ENCODE data around the gene CHST11. TPM values are rescaled to one million over a fixed set of nuclear protein-coding genes. Genes with fewer than 3 reads are reported as not detected.

CHST11 gene
- total and polyA plus RNA-seq, 10 of the 15 experiments (the other 5 are each of a cell fraction or from before 2014, with no cell fraction given): 1.9 to 38.1 (median 17.2) TPM

DNA sequence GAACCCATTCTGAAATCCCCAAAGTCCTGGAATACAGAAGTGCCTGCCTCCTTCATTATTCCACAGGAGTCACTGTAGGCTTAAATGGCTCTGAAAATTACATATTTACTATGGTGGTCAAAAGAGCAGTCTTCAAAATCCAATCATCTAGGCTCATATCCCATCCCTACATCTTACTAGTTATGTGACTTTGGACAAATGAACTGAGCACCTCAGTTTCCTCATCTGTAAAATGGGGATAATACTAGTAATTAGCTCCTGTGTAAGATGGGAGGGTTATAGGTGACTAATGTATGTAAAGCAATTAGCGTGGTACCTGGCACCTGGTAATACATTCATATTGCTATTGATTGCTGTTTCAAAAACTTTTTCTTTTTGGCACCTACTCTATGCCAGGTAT is 243.6 kb downstream of the CHST11 start:
- ChIA-PET CTCF (no interaction called here), POLR2A (interaction anchor here (0.5 to 0.7 kb wide), 2 partner anchors 74 to 284 kb away, joined by 3 read pairs; no protein-coding TSS in a partner anchor), RAD21 (ENCODE audit: unreplicated experiment) (interaction anchor here (1.0 to 1.2 kb wide), 2 partner anchors 19 to 50 kb away, joined by 3 read pairs; no protein-coding TSS in a partner anchor), SMC1A (ENCODE audit: uncharacterized antibody, unreplicated experiment) (interaction anchor here (1.1 to 2.3 kb wide), 6 partner anchors 12 to 319 kb away, joined by 3 to 13 read pairs (median 4); no protein-coding TSS in a partner anchor)
- FAIRE-seq (no peak), ATAC-seq (no peak), DNase-seq (ENCODE audit: low read depth, low spot score) (no peak)
- no peaks in the 10 kb centered on the region for H3K9me3 ChIP-seq (replicated peaks; ENCODE audit: control insufficient read depth, insufficient read depth, low read length)
- 96% methylated on average over 1 of the region's 1 CpG for WGBS (ENCODE audit: insufficient coverage, insufficient replicate concordance, low lambda C conversion rate, missing lambda C conversion rate)
- peaks cover 0 to 9% of the 10 kb centered on the region in 2 experiments; a peak in 2 of 4 replicates for H3K36me3 ChIP-seq (ENCODE audit: control insufficient read depth in 2 of 2, insufficient read depth in 2 of 2, low read length in 1 of 2)
- in situ Hi-C loops (cut with MboI): no loop called here
- no peak overlapping the region for H3K27ac ChIP-seq (ENCODE audit: control insufficient read depth, insufficient read depth)
- peaks cover 3% of the 10 kb centered on the region; the same call in 1 of the 2 replicates for H3K79me2 ChIP-seq (ENCODE audit: control insufficient read depth, insufficient read depth, low read length)
- H3K4me3 ChIP-seq: no peak overlapping the region
- no TSS peak for BruUV-seq (replicated peaks)
- H4K20me1 ChIP-seq (ENCODE audit: control insufficient read depth, insufficient read depth): no peaks in the 10 kb centered on the region
- H3K9ac ChIP-seq (ENCODE audit: control insufficient read depth, insufficient read depth, low read length): no peak overlapping the region
- no peak overlapping the region for H3K4me2 ChIP-seq (ENCODE audit: control insufficient read depth, insufficient read depth)
- H3K4me1 ChIP-seq (ENCODE audit: control insufficient read depth, insufficient read depth, low read length): peaks cover 6% of the 10 kb centered on the region
- no peak overlapping the region for H2AFZ ChIP-seq (ENCODE audit: control insufficient read depth, low read depth, low read length)
- no peaks in the 10 kb centered on the region for H3K27me3 ChIP-seq (replicated peaks in 1 of 2; ENCODE audit: control insufficient read depth in 2 of 2, insufficient read depth in 2 of 2, low read length in 1 of 2)
- intact Hi-C loops (cut with micrococcal nuclease; ENCODE audit: unreplicated experiment): no loop called here
- no peak for TF ChIP-seq NR2C1 (IDR thresholded peaks at IDR 0.05)
- TF ChIP-seq HDAC6 (IDR thresholded peaks at IDR 0.05; ENCODE audit: unreplicated experiment): no peak
- TF ChIP-seq ZNF207 (IDR thresholded peaks at IDR 0.05; ENCODE audit: borderline replicate concordance): no peak
- TF ChIP-seq BRCA1 (IDR thresholded peaks at IDR 0.05; ENCODE audit: low read depth, low read length): no peak
- TF ChIP-seq, protein P1, sequence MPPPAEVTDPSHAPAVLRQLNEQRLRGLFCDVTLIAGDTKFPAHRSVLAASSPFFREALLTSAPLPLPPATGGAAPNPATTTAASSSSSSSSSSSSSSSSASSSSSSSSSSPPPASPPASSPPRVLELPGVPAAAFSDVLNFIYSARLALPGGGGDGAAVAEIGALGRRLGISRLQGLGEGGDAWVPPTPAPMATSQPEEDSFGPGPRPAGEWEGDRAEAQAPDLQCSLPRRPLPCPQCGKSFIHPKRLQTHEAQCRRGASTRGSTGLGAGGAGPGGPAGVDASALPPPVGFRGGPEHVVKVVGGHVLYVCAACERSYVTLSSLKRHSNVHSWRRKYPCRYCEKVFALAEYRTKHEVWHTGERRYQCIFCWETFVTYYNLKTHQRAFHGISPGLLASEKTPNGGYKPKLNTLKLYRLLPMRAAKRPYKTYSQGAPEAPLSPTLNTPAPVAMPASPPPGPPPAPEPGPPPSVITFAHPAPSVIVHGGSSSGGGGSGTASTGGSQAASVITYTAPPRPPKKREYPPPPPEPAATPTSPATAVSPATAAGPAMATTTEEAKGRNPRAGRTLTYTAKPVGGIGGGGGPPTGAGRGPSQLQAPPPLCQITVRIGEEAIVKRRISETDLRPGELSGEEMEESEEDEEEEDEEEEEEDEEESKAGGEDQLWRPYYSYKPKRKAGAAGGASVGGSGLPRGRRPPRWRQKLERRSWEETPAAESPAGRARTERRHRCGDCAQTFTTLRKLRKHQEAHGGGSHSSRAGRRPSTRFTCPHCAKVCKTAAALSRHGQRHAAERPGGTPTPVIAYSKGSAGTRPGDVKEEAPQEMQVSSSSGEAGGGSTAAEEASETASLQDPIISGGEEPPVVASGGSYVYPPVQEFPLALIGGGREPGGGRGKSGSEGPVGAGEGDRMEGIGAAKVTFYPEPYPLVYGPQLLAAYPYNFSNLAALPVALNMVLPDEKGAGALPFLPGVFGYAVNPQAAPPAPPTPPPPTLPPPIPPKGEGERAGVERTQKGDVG (CRISPR knock-in tag; IDR thresholded peaks at IDR 0.05): no peak
- TF ChIP-seq BMI1 (IDR thresholded peaks at IDR 0.05; ENCODE audit: borderline replicate concordance): no peak
- no peak for TF ChIP-seq SUPT20H (IDR thresholded peaks at IDR 0.05; ENCODE audit: borderline replicate concordance, control insufficient read depth, low read depth, low read length)
- TF ChIP-seq ZZZ3 (IDR thresholded peaks at IDR 0.05; ENCODE audit: control insufficient read depth, insufficient read length, low read depth): no peak
- no peak for TF ChIP-seq CREB1 (IDR thresholded peaks at IDR 0.05; ENCODE audit: low read depth)
- TF ChIP-seq, protein P2, sequence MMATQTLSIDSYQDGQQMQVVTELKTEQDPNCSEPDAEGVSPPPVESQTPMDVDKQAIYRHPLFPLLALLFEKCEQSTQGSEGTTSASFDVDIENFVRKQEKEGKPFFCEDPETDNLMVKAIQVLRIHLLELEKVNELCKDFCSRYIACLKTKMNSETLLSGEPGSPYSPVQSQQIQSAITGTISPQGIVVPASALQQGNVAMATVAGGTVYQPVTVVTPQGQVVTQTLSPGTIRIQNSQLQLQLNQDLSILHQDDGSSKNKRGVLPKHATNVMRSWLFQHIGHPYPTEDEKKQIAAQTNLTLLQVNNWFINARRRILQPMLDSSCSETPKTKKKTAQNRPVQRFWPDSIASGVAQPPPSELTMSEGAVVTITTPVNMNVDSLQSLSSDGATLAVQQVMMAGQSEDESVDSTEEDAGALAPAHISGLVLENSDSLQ (IDR thresholded peaks at IDR 0.05): no peak
- TF ChIP-seq TAF1 (IDR thresholded peaks at IDR 0.05; ENCODE audit: borderline replicate concordance, low read depth, low read length): no peak
- no peak for TF ChIP-seq ZBTB40 (IDR thresholded peaks at IDR 0.05; ENCODE audit: borderline replicate concordance)
- TF ChIP-seq EZH2 (IDR thresholded peaks at IDR 0.05; ENCODE audit: borderline replicate concordance, control insufficient read depth, low read depth, low read length): no peak
- TF ChIP-seq ZNF384 (IDR thresholded peaks at IDR 0.05; ENCODE audit: borderline replicate concordance, low read depth, low read length): no peak
- TF ChIP-seq RB1 (IDR thresholded peaks at IDR 0.05; ENCODE audit: borderline replicate concordance): no peak
- TF ChIP-seq EP300 (IDR thresholded peaks at IDR 0.05; ENCODE audit: borderline replicate concordance in 1 of 2, control insufficient read depth in 1 of 2, low read depth in 2 of 2, low read length in 2 of 2): no peak
